Fibroblast of lung (primary cell): ENCODE data around the gene PRKCH. TPM values are rescaled to one million over a fixed set of nuclear protein-coding genes. Genes with fewer than 3 reads are reported as not detected.
"Not testable (repeated sequence)": the region's sequence is repeated elsewhere in the genome, so short reads cannot be mapped to it uniquely, and the experiment has no call there.

Experiments used
- DNase-seq, 2 donors: peaks; one replicate each; pipeline versions ENCODE4 v3.0.0 to v3.0.0-alpha.2; 2010; ENCODE audit warnings: low read depth in 2 of 2
- H2AFZ ChIP-seq: 2 replicates; pipeline ENCODE4 v1.5.1; 2012; ENCODE audit warnings: low read length, control low read depth, inconsistent platforms
- H3K27ac ChIP-seq: 2 replicates; pipeline ENCODE4 v1.5.1; 2011; ENCODE audit warnings: low read length, control low read depth; ENCODE audit not compliant: insufficient read depth
- H3K27me3 ChIP-seq: 2 replicates; pipeline ENCODE4 v1.5.1; 2011; ENCODE audit warnings: mild to moderate bottlenecking, low read length; ENCODE audit not compliant: control insufficient read depth, insufficient read depth
- H3K36me3 ChIP-seq: 2 replicates; pipeline ENCODE4 v1.5.1; 2011; ENCODE audit warnings: low read length; ENCODE audit not compliant: control insufficient read depth, insufficient read depth
- H3K4me1 ChIP-seq: 2 replicates; pipeline ENCODE4 v1.5.1; 2011; ENCODE audit warnings: low read length; ENCODE audit not compliant: control insufficient read depth, insufficient read depth; ENCODE audit errors: extremely low read depth
- H3K4me2 ChIP-seq: 2 replicates; pipeline ENCODE4 v1.5.1; 2011; ENCODE audit warnings: low read length, control low read depth; ENCODE audit not compliant: insufficient read depth; ENCODE audit errors: extremely low read depth
- H3K4me3 ChIP-seq, 4 experiments: fragments of 200-600 bp in 1 of 4; sonication (generic) in 1 of 4; replicated peaks in 1 of 4; 2 replicates each; pipeline ENCODE4 v1.5.1; 2011 to 2016; ENCODE audit warnings: low read length in 4 of 4, low read depth in 3 of 4, mild to moderate bottlenecking in 3 of 4, control low read depth in 2 of 4, inconsistent platforms in 1 of 4, mixed read lengths in 1 of 4; ENCODE audit not compliant: insufficient read depth in 1 of 4; ENCODE audit errors: control extremely low read depth in 1 of 4
- H3K79me2 ChIP-seq: 2 replicates; pipeline ENCODE4 v1.5.1; 2012; ENCODE audit warnings: mild to moderate bottlenecking, low read length, inconsistent platforms; ENCODE audit not compliant: control insufficient read depth, insufficient read depth
- H3K9ac ChIP-seq: 2 replicates; pipeline ENCODE4 v1.5.1; 2011; ENCODE audit warnings: mild to moderate bottlenecking, low read length, control low read depth; ENCODE audit not compliant: insufficient read depth
- H3K9me3 ChIP-seq: 2 replicates; pipeline ENCODE4 v1.5.1; 2012; ENCODE audit warnings: low read depth, low read length; ENCODE audit not compliant: control insufficient read depth, insufficient read depth
- H4K20me1 ChIP-seq: 2 replicates; pipeline ENCODE4 v1.5.1; 2011; ENCODE audit warnings: low read length; ENCODE audit not compliant: control insufficient read depth, insufficient read depth; ENCODE audit errors: extremely low read depth
- EZH2 ChIP-seq: IDR thresholded peaks from 2 replicates; pipeline ENCODE4 v1.5.1; 2012; ENCODE audit warnings: low read length, control low read depth, mild to moderate bottlenecking; ENCODE audit errors: missing control alignments
- polyA plus RNA-seq, 2 donors: library from polyadenylated mRNA; depleted of rRNA in 1 of 2; stranded (reverse) in 1 of 2; unstranded in 1 of 2; fragments of >200 nt; gene quantifications; 2 replicates each; pipeline ENCODE4 v1.2.1, GENCODE V29; 2011 to 2012; ENCODE audit warnings: missing spikeins in 1 of 2
- total RNA-seq: library from RNA; depleted of rRNA; stranded (reverse); fragments of >200 nt; gene quantifications from 2 replicates; pipeline ENCODE4 v1.2.1, GENCODE V29; 2014
- TF ChIP-seq, protein P1 (sequence below), 2 donors: IDR thresholded peaks in 1 of 2; conservative IDR thresholded peaks in 1 of 2; 1 replicate in 1 of 2; 2 replicates in 1 of 2; pipeline ENCODE4 v1.5.1; 2011 to 2012; ENCODE audit warnings: low read length in 2 of 2, control low read depth in 1 of 2, inconsistent platforms in 1 of 2, low read depth in 1 of 2, mild to moderate bottlenecking in 1 of 2

PRKCH gene
- total and polyA plus RNA-seq, 2 donors (not counting 1 experiment from before 2014, with no cell fraction given), result 2.9 to 5.4 TPM

DNA sequence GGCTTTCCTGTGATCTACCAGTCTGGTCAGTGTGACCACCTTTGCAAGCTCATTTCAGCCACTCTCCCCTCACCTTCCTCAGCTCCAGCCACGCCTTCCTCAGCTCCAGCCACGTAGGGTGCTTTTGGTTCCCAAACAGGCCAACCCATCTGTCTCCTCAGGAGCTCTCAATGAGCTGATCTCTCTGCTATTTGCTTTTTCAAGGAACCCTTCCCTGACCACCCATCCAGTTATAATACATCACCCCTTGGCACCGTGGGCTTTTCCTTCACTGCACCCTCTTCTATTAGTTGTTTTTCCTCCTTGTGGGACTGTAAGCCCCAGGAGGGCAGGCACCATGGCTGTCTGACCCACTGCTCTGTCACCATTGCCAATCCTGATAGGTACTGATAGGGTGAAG lies 2.3 kb upstream of the PRKCH start:
- Histone ChIP-seq H3K4me3 (no peak overlapping the region), H3K9me3 (no peaks in the 10 kb centered on the region), H3K27me3 (peaks cover 35% of the 10 kb centered on the region), H3K4me2 (no peak overlapping the region), H4K20me1 (no peaks in the 10 kb centered on the region), H3K36me3 (no peaks in the 10 kb centered on the region), H3K9ac (no peak overlapping the region), H3K79me2 (no peaks in the 10 kb centered on the region), H3K4me1 (no peaks in the 10 kb centered on the region), H3K27ac (no peak overlapping the region), H2AFZ (no peak overlapping the region)
- TF ChIP-seq, protein P1, sequence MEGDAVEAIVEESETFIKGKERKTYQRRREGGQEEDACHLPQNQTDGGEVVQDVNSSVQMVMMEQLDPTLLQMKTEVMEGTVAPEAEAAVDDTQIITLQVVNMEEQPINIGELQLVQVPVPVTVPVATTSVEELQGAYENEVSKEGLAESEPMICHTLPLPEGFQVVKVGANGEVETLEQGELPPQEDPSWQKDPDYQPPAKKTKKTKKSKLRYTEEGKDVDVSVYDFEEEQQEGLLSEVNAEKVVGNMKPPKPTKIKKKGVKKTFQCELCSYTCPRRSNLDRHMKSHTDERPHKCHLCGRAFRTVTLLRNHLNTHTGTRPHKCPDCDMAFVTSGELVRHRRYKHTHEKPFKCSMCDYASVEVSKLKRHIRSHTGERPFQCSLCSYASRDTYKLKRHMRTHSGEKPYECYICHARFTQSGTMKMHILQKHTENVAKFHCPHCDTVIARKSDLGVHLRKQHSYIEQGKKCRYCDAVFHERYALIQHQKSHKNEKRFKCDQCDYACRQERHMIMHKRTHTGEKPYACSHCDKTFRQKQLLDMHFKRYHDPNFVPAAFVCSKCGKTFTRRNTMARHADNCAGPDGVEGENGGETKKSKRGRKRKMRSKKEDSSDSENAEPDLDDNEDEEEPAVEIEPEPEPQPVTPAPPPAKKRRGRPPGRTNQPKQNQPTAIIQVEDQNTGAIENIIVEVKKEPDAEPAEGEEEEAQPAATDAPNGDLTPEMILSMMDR (conservative IDR thresholded peaks at IDR 0.05 in 1 of 2, IDR thresholded peaks at IDR 0.05 in 1 of 2; ENCODE audit: low read depth in 1 of 2, low read length in 2 of 2), result no peak
- TF ChIP-seq EZH2, result no peak
- DNase-seq, result no peak

DNA sequence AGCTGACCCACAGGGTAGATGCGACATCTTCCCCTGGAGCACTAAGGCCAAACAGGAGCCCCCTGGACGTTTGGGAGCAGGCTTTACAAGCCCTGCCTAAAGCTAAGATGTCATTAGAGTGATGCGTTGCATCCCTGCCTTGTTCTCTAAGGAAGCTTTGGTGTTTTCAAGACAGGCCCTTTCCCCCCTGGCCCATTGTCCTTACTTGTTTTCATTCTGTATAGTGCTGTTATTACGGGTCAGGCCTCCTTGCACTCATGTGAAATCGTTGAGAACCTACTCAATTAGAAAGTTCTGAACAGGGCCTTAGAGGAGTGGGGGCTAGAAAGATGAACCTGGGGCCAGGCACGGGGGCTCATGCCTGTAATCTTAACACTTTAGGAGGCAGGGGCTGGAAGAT lies 1.7 kb upstream of the PRKCH start:
- H3K4me1 ChIP-seq, result no peaks in the 10 kb centered on the region
- TF ChIP-seq, protein P1 (conservative IDR thresholded peaks at IDR 0.05 in 1 of 2, IDR thresholded peaks at IDR 0.05 in 1 of 2; ENCODE audit: low read depth in 1 of 2, low read length in 2 of 2), result no peak
- no peak for TF ChIP-seq EZH2
- no peak overlapping the region for H3K4me2 ChIP-seq
- no peaks in the 10 kb centered on the region for H4K20me1 ChIP-seq
- H2AFZ ChIP-seq, result no peak overlapping the region
- H3K4me3 ChIP-seq, result no peak overlapping the region
- H3K9ac ChIP-seq, result no peak overlapping the region
- no peaks in the 10 kb centered on the region for H3K36me3 ChIP-seq
- peaks cover 35% of the 10 kb centered on the region for H3K27me3 ChIP-seq
- H3K27ac ChIP-seq, result no peak overlapping the region
- H3K9me3 ChIP-seq, result no peaks in the 10 kb centered on the region
- H3K79me2 ChIP-seq, result no peaks in the 10 kb centered on the region
- no peak for DNase-seq

DNA sequence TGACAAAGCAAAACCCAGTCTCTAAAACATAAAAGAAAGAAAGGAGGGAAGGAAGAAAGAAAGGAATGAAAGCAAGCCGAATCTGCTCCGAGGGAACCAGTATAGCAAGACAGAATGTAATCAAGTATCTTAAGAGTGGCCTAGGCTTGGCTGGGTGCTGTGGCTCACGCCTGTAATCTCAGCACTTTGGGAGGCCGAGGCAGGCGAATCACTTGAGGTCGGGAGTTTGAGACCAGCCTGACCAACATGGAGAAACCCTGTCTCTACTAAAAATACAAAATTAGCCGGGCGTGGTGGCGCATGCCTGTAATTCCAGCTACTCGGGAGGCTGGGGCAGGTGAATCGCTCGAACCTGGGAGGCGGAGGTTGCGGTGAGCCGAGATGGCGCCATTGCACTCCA lies 1.2 kb upstream of the PRKCH start:
- H3K36me3 ChIP-seq, H2AFZ ChIP-seq, H3K4me1 ChIP-seq, H3K4me3 ChIP-seq, DNase-seq, H4K20me1 ChIP-seq, H3K27ac ChIP-seq, H3K4me2 ChIP-seq, H3K9ac ChIP-seq, H3K9me3 ChIP-seq, H3K79me2 ChIP-seq: not testable (repeated sequence)
- H3K27me3 ChIP-seq, result peaks cover 35% of the 10 kb centered on the region
